Activated B cell treated with CpG ODN at 0.5 μM for 24 hours (primary cell): ENCODE results near the gene CTDSP2. TPM values are rescaled to one million over a fixed set of nuclear protein-coding genes. Genes with fewer than 3 reads are reported as not detected.

Experiments used
- ATAC-seq: fragments of 200-7000 bp; cut with Tn5 transposase; one replicate; pipeline ENCODE4 v1.10.0; 2021; ENCODE audit warnings: low read depth, mild to moderate bottlenecking, moderate library complexity
- CTCF ChIA-PET: fragments of 350-600 bp; sonication (Branson Sonifier 250); formaldehyde crosslinking; loops from one replicate; lab custom pipeline; 2021; ENCODE audit warnings: antibody characterized with exemption; lab: Charles Lee
- POLR2A ChIA-PET: fragments of 350-600 bp; sonication (Branson Sonifier 250); formaldehyde crosslinking; loops from one replicate; lab custom pipeline; 2021; ENCODE audit warnings: antibody characterized with exemption; lab: Charles Lee
- DNase-seq: peaks from one replicate; pipeline ENCODE4 v3.0.0; 2022
- H3K27ac Mint-ChIP-seq: one replicate; pipeline ENCODE4 v1.8.0; 2020; ENCODE audit warnings: mixed read lengths
- H3K27me3 Mint-ChIP-seq: one replicate; pipeline ENCODE4 v1.8.0; 2021; ENCODE audit warnings: mixed read lengths
- H3K36me3 Mint-ChIP-seq: one replicate; pipeline ENCODE4 v1.8.0; 2021; ENCODE audit warnings: low read depth, mixed read lengths
- H3K4me1 Mint-ChIP-seq: one replicate; pipeline ENCODE4 v1.8.0; 2021; ENCODE audit warnings: mixed read lengths
- H3K4me3 Mint-ChIP-seq: one replicate; pipeline ENCODE4 v1.8.0; 2020; ENCODE audit warnings: mild to moderate bottlenecking, mixed read lengths
- H3K9me3 Mint-ChIP-seq: one replicate; pipeline ENCODE4 v1.8.0; 2020; ENCODE audit warnings: mixed read lengths
- CTCF ChIP-seq: fragments of 200-600 bp; IDR thresholded peaks from one replicate; pipeline ENCODE4 v1.8.0; 2022; ENCODE audit warnings: antibody characterized with exemption, mild to moderate bottlenecking
- intact Hi-C: fragments of 100-400 bp; cut with micrococcal nuclease; formaldehyde crosslinking; loops from one replicate; pipeline ENCODE4 v1.15.1; 2024
- total RNA-seq: library from RNA; stranded (reverse); gene quantifications from 2 replicates; pipeline ENCODE4 v1.2.3, GENCODE V29; 2022

CTDSP2 gene
- total RNA-seq, 1 donor from 2014 or later, result 81.5 TPM

GRCh38 chr12:57809425-57809824 is 37.1 kb downstream of the CTDSP2 start:
- ATAC-seq, result no peak

GRCh38 chr12:57808351-57808750 is 38.2 kb downstream of the CTDSP2 start:
- Mint-ChIP-seq H3K27ac (no peak overlapping the region), H3K9me3 (no peaks in the 10 kb centered on the region), H3K36me3 (peaks cover 21% of the 10 kb centered on the region)

More at GRCh38 chr12:57809425-57809824, 37.1 kb downstream of the CTDSP2 start:
- H3K4me3 Mint-ChIP-seq, result no peak overlapping the region
- peaks cover 17% of the 10 kb centered on the region for H3K36me3 Mint-ChIP-seq
- intact Hi-C loops, result no loop called here
- TF ChIP-seq CTCF, result no peak
- no peaks in the 10 kb centered on the region for H3K27me3 Mint-ChIP-seq
- POLR2A ChIA-PET, result no interaction called here
- H3K27ac Mint-ChIP-seq, result no peak overlapping the region
- no peaks in the 10 kb centered on the region for H3K4me1 Mint-ChIP-seq
- CTCF ChIA-PET, result no interaction called here
- H3K9me3 Mint-ChIP-seq, result no peaks in the 10 kb centered on the region
- no peak for DNase-seq

GRCh38 chr12:57807285-57807684 is 39.2 kb downstream of the CTDSP2 start:
- no peaks in the 10 kb centered on the region for H3K9me3 Mint-ChIP-seq
- H3K27ac Mint-ChIP-seq, result no peak overlapping the region
- no peak for TF ChIP-seq CTCF
- CTCF ChIA-PET, result interaction anchor here (1.2 kb wide), 1 partner anchor 98 kb away, joined by 4 read pairs; no protein-coding TSS in a partner anchor
- POLR2A ChIA-PET, result no interaction called here
- intact Hi-C loops, result no loop called here
- DNase-seq, result no peak
- no peaks in the 10 kb centered on the region for H3K27me3 Mint-ChIP-seq
- no peak for ATAC-seq
- H3K4me3 Mint-ChIP-seq, result no peak overlapping the region
- no peaks in the 10 kb centered on the region for H3K4me1 Mint-ChIP-seq
- H3K36me3 Mint-ChIP-seq, result peaks cover 29% of the 10 kb centered on the region

More at GRCh38 chr12:57808351-57808750, 38.2 kb downstream of the CTDSP2 start:
- no peak for TF ChIP-seq CTCF
- intact Hi-C loops, result no loop called here
- ATAC-seq (no peak), DNase-seq (no peak)
- H3K27me3 Mint-ChIP-seq, result no peaks in the 10 kb centered on the region
- CTCF ChIA-PET, result interaction anchor here (1.0 kb wide), 2 partner anchors 94 to 97 kb away, joined by 3 read pairs; no protein-coding TSS in a partner anchor
- no peak overlapping the region for H3K4me3 Mint-ChIP-seq
- H3K4me1 Mint-ChIP-seq, result no peaks in the 10 kb centered on the region
- POLR2A ChIA-PET, result no interaction called here

GRCh38 chr12:57806677-57807076 is 39.9 kb downstream of the CTDSP2 start:
- no peaks in the 10 kb centered on the region for H3K4me1 Mint-ChIP-seq

More at GRCh38 chr12:57806677-57807076, 39.9 kb downstream of the CTDSP2 start:
- Mint-ChIP-seq H3K27ac (no peak overlapping the region), H3K36me3 (peaks cover 32% of the 10 kb centered on the region), H3K27me3 (no peaks in the 10 kb centered on the region), H3K9me3 (no peaks in the 10 kb centered on the region), H3K4me3 (no peak overlapping the region)
- CTCF ChIA-PET, result interaction anchor here (1.2 kb wide), 1 partner anchor 98 kb away, joined by 4 read pairs; no protein-coding TSS in a partner anchor
- ATAC-seq (no peak), DNase-seq (no peak)
- POLR2A ChIA-PET, result no interaction called here
- no peak for TF ChIP-seq CTCF
- intact Hi-C loops, result no loop called here
